GM18858 (cell line): Measurements from ENCODE around the gene SREBF2.
"Not testable (repeated sequence)": the region's sequence is repeated elsewhere in the genome, so short reads cannot be mapped to it uniquely, and the experiment has no call there.

Experiments used
- ATAC-seq: cut with Tn5 transposase; IDR thresholded peaks from one replicate; pipeline ENCODE4 v1.9.1; 2021; ENCODE audit not compliant: unreplicated experiment

Gene SREBF2

DNA sequence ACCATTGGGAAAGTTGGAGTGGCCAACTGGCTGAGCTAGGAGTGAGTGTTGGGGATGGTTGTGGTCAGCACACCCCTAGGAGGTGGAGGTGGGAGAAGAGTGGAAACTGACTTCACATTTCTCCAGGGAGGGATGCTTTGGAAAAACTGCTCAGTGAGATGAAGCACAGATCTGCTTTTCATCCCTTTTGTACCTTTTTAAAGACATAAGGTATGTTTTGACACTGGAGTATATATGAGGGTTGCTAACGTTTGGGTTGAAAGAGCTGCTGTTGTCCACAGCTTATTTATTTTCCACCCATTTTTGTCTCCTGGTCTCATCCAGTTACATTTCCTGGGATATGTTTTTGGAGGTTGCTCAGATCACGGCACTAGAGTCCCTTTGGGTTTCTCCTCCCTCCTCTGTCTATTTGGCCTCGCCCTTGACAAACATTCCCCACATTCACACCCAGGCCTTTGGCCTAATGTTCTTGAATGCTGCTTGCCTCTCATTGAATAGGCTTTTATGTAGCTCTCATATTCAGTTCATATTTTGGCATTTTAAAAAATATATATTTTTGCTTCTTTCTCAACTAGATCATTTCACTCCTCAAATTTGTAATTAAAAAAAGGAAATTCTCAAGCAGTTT lies 8.3 kb downstream of the SREBF2 start:
- no peak for ATAC-seq

DNA sequence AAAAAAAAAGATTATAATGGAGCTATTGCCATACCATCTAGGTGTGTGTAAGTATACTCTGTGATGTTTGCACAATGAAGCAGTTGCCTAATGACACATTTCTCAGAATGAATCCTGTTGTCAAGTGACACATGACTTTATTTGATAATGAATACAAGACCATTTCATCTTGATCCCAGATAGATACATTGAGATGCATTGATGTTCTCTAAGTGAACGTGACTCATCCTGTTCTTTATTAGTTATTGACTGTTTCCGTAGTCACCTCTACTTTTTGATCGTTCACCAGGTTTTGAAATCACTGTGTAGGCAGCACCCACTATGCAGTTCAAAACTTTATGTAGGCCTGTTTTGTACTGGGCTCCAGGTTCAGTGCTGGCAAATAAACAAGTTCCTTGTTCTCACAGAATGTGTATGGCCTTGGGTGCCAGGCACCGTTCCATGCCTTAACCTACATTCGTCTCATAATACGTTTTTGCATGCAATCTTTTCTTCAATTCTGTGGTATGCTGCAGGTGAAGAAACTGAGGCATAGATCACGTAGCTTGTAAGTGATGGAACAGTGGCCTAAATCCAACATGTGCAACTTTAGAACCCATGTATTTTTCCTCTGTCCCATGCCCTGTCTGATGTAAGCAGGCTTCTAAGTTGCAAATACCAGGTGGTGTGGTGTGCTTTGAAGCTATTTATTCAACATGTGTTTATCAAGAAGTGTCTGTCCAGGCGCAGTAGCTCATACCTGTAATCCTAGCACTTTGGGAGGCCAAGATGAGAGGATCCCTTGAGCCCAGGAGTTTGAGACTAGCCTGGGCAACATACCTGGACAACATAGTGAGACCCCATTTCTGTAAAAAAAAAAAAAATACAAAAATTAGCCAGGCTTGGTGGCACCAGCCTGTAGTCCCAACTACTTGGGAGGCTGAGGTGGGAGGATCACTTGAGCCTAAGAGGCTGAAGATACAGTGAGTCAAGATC lies 10.4 kb downstream of the SREBF2 start:
- ATAC-seq, result no peak

DNA sequence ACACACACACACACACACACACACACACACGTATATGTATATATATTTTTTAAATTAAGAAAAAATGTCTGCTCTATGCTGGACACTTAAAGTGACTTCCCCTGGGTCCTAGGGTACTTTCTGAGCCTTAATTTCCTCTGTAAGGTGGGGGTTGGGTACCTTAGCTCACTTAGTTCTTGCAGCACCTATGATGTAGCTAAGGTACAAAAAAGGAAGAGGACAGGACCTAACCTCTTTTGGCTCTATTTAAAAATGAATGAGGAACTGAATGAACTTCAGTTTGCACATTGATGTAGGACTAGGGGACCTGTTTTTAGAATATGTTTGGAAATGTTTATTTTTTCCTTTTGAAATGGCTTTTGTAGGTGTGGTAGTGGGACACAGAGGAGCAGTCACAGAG lies 11.1 kb downstream of the SREBF2 start:
- ATAC-seq, result no peak

DNA sequence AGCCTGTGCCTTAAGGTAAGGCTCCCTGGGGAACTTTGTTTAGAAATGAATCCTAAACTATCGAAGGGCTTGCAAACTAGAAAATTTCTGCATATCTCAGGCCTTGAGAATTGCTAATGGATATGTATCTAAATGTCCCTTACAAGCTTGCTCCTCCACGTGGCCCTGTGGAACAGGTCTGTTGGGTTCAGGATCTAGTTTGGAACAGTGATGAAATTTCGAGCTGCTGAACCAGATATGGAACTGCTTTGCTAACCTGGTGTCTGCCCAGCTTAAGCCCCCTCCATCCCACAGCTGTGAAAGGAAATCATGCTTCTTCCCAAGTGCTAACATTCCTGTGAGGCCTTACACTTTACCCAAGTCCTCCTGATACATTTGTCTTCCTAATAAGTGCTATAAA lies 11.6 kb downstream of the SREBF2 start:
- ATAC-seq, result no peak

DNA sequence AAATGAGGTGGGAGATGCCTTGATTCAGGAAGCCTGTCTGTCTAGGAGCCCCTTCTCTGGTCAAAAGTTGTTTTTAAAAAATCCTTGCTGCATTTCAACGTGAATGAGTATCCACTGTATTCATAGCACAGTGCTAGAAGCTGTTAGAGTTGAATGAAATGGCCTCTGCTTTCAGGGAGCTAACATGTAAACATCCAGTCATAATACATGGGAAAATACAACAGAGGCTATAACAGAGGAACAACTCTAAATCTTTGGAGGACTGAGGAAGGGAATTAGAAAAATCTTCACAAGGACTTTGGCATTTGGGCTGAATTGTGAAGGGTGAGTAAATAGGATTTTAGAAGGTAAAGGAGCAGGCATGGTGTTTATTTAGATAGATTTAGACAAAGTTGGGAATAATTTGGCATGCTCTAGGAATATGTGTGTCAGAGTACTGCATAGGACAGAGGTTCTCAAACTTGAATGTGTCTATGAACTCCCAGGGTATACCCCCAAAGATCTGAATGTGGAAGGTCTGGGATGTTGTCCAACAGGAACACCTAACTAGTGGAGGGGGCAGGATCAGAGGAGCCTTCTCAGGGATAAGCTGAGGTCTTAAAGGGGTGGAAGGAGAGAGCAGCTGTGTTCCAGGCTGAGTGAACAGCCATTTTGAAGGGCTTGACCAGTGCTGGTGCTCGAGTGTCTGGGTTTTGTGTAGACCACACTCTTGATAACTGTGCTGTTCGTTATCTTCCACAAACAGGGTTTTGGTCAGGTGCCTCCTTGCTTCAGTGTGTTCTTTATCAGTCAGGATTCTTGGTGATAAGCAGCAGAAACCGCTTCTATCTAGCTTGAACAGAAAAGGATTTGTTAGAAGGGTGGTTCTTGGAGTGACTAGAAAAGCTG lies 12.7 kb downstream of the SREBF2 start:
- ATAC-seq, result no peak

DNA sequence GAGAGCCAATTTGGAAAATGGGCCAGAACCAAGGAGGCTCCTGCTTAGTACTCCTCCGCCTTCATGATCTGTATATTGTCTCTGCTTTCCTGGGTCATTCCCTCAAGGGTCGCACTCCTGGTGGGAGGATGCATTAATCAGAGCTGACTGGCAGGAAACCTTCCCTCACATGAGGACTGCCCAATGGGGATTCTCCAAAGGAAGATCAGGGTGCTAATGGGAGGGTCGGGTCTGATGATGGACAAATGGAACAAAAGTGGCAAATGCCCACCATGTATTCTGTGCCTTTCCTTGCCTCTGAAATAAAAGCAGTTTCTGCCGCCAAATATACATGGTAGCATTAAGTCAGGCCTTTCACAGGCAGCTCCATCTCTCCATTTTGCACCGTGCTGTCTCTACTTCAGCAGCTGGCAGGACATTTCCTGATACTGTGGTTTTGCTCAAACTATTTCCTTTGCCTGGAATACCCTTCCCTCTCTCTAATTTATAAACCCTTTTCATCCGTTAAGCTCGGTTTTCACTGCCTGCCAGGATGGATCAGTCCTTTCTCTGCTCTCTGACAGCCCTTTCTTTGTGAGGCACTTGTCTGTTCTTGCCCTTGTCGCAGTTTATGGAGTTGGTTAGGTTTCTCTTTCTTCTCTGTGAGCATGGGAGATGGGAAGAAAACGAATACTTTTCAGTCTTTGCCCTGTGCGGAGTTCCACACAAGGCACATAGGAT lies 13.5 kb downstream of the SREBF2 start:
- no peak for ATAC-seq

DNA sequence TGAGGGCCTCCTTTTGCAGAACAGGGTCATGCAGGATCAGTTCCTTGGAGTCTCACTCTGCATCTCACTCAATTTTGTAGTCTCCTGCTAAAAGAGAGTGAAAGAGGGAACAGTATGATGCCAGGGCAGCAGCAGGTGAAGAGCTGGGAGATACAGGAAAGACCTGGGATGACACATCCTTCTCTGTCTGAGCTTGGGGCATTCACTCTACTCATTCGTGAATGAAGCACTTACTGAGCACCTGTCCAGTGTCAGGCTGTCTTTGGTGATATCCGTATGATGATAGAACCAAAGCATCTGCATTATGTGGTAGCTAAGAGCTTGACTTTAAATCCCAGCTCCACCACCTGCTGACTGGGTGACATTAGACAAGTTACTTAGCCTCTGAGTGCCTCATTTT lies 14.4 kb downstream of the SREBF2 start:
- no peak for ATAC-seq

DNA sequence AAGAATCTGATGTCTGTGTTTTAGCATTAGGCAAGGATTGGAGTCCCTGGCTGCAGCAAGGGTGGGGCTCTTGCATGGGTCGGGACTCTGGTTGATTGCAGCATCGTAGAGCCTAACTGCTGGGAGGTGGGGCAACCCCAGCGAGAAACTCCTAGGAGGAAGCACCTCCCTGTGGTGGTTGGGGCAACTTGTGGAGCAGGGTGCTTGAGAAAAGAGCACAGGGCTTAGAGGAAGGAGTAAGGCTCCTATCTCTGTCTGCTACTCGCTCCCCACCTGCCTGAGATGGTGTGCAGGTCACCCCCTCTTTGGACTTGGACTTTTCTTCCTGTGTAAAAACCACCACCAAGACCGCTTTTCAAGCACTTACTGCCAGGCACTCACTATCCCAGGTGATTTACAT lies 15.6 kb downstream of the SREBF2 start:
- ATAC-seq, result no peak

DNA sequence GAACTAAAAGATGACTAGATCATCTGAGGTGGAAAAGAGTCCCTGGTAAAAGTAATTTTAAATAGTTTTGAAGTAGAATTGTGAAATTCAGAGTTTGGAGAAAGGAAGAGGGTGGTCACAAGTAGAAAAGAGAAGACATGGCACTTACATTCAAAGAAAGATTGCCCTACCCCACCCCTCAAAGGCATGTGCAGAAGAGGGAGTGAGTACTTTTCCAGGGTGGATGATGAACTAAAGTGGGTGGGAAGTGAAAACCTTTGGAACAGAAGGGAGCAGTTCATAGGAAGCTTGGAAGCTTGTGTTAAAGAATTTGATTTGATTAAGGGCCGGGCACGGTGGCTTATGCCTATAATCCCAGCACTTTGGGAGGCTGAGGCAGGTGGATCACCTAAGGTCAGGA lies 23.6 kb downstream of the SREBF2 start:
- no peak for ATAC-seq

DNA sequence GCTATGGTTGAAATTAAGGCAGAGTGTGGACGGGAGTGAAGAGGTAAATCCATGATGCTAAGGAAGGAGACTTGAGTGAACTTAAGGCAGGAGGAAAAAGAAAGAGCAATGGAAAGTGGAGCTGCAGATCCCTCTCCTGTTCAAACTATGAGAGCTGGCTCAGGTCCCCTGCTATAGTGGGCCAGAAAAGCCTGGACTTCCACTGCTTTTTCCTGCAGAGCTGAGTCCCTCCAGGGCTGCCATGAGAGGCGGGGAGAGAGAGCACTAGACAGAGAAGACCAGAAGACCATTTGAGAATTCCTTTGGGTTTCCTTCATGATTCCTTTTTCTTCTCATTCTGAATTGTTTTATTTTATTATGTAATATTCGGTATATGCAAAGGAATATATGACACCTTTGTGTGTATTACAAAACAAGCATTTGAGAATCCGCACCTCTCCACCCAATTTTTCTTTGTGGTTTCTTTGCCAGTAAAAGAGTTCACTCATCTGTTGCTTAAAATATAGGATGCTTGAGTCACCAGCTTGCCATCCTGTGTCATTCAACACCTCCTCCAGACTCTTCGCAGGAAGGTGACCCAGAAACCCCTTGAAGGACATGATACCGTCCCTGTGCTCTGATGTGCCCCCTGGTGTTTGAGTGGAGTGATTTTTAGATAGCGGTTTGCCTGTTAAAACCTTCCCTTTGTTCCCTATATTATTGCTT lies 24.4 kb downstream of the SREBF2 start:
- no peak for ATAC-seq

DNA sequence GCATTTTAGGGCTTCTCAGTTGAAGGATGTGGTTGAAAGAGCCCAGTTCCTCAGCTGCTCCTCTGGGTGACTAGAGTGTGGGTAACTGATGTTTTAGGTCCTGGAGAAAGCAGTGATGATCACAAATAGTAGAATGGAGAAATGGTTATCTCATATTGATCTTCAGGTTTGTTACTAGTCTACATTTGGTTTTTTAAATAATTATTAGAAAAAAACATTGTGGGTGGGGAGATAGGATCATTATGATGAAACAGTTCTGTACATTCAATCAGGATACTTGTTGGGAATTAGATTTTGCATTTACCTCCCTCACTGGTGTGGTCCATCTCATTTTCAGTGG lies 24.9 kb downstream of the SREBF2 start:
- no peak for ATAC-seq

DNA sequence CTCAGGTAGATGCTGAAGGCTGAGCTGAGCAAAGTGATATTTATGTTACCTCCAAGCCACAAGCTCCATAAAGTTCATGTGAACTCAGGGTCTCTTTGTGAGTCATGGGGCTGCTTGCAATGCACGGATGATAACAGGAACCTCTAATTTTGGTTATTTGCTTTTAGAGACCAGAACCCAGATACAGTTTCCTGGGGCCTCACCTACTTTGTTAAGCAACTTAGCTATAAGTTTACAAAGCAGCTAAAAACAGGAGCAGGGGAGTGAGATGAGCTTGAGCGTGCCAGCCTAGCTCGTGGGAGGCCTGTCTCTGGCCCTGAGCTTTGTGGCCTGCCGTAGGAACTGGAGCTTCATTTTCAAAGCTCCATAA lies 29.2 kb downstream of the SREBF2 start:
- no peak for ATAC-seq

DNA sequence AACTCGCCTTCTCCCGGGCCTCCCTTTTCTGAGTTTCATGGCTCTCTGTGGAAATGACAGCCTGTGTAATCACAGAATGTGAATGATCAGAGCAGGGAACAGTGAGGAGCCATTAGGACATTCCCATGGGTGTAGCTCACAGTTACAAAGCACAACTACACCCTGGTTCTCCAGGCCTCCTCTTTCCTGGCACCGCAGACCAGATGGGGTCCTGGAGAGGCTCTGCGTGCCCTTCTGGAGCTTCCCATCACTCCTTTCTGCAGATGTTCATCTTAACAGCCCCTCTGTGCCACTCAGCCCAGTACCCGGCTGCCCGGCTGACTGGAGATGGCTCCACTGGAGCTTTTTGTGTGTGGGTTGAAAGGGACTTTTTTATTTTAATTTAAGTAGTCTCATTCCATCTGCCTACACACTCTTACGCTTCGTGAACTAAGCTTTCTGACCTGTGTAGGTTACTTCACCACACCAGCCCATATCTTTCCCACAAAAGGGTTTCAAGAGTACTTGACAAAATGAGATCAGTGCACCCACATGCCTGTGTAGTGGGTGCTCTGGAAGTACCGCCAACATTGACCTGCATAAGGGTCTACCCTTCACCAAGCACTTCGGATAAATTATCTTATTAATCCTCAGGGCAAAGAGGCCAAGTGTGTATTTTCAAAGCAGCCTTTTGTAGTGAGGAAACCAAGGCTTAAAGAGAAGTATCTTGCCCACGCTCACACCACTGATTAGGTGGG lies 29.8 kb downstream of the SREBF2 start:
- peak; percentile 38 for ATAC-seq

DNA sequence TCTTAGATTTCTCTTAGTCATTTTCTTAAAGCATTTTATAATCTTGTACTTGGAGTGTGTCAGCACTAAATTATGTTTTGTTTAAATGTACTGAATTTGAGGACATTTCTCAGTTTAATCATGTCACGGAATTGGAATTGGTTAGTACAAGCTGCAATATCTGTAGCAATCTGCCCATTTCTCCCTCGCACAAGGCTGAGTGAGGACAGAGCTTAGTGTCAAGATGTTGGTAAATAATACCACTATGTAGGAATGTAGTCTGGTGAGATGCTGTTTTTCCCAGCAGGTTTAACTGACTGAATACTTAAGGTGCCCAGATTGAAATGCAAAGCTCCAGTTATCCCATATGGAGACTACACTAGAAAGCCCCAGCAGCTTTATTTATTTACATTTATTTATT lies 30.6 kb downstream of the SREBF2 start:
- ATAC-seq, result no peak

DNA sequence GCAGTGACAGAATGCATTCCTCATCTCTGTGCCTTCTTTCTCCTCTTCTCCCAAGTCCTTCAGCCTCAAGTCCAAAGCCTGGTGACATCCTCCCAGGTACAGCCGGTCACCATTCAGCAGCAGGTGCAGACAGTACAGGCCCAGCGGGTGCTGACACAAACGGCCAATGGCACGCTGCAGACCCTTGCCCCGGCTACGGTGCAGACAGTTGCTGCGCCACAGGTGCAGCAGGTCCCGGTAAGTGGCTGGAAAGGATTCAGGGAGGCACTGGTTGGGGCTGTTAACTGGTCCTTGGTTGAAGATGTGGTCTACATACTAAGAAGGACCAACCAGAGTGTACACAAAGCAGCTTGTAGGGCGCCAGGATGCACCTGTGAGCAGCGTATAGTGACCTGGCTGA lies 35.7 kb downstream of the SREBF2 start:
- no peak for ATAC-seq

DNA sequence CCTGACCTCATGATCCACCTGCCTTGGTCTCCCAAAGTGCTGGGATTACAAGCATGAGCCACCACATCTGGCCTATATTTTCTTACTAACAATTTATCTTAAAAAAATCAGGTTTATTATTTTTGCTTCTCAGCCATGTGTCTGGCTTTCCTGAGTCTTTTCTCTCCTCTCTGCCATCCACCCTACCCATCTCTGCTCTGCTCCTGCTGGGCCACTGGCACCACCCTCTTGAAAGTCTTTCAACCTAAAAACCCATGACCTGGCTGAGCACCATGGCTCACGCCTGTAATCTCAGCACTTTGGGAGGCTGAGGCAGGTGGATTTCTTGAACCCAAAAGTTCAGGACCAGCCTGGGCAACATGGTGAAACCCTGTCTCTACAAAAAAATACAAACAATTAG lies 37.2 kb downstream of the SREBF2 start:
- ATAC-seq, result not testable (repeated sequence)

DNA sequence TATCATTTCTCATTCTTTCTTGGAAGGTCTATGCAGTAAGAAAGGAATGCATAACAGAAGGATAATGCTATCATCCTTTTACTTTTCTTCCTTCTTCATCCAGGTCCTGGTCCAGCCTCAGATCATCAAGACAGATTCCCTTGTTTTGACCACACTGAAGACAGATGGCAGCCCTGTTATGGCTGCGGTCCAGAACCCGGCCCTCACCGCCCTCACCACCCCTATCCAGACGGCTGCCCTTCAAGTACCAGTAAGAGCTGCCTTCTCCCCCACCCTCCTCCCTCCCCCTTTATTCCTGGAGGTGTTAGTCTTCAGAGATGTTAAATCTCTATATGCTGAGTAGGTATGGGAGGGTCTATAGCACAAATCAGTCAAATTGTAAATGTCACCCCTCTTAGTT lies 37.9 kb downstream of the SREBF2 start:
- ATAC-seq, result no peak

DNA sequence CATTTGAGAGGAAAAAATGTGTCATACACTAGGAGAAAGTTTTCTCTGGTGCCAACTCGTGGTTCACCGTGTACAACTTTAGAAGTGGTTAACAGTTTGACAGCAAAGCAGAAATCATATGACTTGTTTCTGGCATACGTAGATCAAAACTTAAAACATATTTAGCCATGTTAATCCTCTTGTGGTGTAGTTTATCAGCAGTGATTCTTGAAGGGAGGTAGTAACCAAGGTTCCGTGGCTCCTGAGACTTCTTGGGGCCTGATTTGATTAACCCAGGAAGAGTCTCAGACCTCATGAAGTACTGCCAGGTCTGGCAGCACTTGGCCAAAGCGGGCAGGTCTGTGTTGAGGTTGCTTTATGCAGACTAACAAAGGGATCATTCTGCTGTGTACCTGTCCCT lies 40.5 kb downstream of the SREBF2 start:
- no peak for ATAC-seq

DNA sequence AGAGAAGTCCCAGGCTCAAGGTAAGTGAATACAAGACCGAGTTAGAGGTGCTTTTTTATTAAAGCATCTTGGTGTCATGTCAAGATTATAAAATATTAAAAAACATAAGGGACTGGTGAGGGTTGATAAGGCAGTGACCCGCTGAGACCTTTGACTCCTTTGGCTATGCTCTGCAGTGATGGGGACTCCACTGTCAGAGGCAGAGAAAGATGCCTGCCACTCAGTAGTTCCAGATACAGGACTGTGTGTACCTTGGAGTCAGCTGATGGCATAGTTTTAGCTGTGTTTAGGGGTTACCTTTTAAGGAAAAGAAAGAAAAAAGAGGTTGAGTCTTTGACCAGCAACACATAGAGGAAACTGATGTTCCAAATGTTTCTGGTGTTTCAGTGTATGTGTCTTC lies 41.2 kb downstream of the SREBF2 start:
- ATAC-seq, result no peak
